NB4 (cell line): ENCODE results near the gene ZRANB3.

Source experiments
- DNase-seq: peaks from one replicate; pipeline ENCODE4 v3.0.0; 2010; ENCODE audit warnings: low read depth
- H3K4me3 ChIP-seq: one replicate; pipeline ENCODE4 v1.5.1; 2011; ENCODE audit warnings: mild to moderate bottlenecking, low read depth, low read length, moderate library complexity
- MYC ChIP-seq: IDR thresholded peaks from 2 replicates; pipeline ENCODE4 v1.6.1; 2011; ENCODE audit warnings: low read depth, low read length
- POLR2A ChIP-seq: IDR thresholded peaks from 2 replicates; pipeline ENCODE4 v1.6.1; 2011; ENCODE audit warnings: mild to moderate bottlenecking; ENCODE audit not compliant: insufficient read length; ENCODE audit errors: extremely low read depth
- TF ChIP-seq, protein P1 (sequence below): IDR thresholded peaks from 2 replicates; pipeline ENCODE4 v1.6.1; 2011; ENCODE audit warnings: low read depth, low read length
- TF ChIP-seq, protein P2 (sequence below): IDR thresholded peaks from one replicate; pipeline ENCODE4 v1.5.1; 2012; ENCODE audit warnings: low read depth, low read length

The ZRANB3 gene

DNA sequence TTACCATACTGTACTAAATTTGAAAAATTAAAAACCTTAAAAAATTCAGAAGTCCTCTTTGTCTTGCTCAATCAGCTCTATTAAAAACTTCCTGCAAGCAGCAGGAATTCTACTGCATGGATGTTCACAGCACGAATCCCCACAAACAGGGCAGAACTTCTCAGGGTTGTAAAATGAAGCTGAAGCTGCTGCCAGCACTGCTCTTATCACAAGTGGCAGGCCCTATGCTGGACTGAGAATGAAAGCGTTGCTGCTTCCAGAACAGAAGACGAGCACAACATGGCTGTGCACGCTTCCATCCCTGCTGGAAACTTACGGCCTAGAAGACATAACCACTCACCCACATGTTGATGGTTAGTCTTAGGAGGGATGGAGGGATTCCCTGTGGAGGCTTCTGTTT, 345.0 kb downstream of the ZRANB3 start:
- no peak for DNase-seq
- H3K4me3 ChIP-seq: no peak overlapping the region
- TF ChIP-seq POLR2A (no peak), MYC (no peak)
- TF ChIP-seq, protein P1, sequence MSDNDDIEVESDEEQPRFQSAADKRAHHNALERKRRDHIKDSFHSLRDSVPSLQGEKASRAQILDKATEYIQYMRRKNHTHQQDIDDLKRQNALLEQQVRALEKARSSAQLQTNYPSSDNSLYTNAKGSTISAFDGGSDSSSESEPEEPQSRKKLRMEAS: no peak
- TF ChIP-seq, protein P2, sequence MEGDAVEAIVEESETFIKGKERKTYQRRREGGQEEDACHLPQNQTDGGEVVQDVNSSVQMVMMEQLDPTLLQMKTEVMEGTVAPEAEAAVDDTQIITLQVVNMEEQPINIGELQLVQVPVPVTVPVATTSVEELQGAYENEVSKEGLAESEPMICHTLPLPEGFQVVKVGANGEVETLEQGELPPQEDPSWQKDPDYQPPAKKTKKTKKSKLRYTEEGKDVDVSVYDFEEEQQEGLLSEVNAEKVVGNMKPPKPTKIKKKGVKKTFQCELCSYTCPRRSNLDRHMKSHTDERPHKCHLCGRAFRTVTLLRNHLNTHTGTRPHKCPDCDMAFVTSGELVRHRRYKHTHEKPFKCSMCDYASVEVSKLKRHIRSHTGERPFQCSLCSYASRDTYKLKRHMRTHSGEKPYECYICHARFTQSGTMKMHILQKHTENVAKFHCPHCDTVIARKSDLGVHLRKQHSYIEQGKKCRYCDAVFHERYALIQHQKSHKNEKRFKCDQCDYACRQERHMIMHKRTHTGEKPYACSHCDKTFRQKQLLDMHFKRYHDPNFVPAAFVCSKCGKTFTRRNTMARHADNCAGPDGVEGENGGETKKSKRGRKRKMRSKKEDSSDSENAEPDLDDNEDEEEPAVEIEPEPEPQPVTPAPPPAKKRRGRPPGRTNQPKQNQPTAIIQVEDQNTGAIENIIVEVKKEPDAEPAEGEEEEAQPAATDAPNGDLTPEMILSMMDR: no peak

DNA sequence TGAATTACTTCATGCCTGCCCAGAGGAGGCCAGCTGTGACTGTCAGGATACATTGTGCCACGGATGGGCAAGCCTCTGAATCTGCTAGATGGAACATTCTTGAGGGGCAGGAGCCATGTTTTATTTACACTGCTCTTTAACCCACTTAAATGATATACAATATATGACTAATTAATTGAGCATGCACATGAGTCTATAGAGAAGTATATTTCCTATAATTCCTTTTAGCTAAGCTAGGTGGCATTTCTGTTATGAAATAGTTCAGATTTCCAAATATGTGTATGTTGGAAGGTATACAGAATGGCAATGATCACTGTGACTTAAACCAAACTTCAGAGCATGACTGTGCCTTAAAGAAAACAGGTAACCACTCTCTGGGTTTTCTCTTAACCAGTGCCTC, 347.2 kb downstream of the ZRANB3 start:
- no peak overlapping the region for H3K4me3 ChIP-seq
- DNase-seq: no peak
- TF ChIP-seq MYC: no peak
- TF ChIP-seq POLR2A: no peak
- TF ChIP-seq, protein P1: no peak
- TF ChIP-seq, protein P2: no peak

DNA sequence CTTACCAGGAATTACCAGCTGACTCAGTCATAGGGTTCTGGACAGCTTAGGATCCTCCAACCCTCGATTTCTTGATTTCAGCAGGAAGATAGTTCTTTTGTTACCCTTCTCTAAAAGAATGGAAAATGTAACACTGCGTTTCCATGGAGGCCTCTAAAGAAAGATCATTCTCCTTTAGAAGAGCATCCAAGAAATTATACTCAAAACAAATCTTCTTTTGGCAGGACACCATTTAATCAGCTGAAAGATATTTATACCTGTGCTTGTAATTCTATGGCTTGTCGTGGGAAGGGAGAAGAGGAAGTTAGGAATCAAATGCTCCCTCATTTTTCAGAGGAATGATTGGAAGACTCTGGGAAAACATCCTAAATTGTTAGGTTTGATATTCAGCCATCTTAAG, 348.4 kb downstream of the ZRANB3 start:
- no peak for DNase-seq
- no peak overlapping the region for H3K4me3 ChIP-seq
- TF ChIP-seq, protein P1: no peak
- TF ChIP-seq, protein P2: no peak
- no peak for TF ChIP-seq POLR2A
- TF ChIP-seq MYC: no peak

DNA sequence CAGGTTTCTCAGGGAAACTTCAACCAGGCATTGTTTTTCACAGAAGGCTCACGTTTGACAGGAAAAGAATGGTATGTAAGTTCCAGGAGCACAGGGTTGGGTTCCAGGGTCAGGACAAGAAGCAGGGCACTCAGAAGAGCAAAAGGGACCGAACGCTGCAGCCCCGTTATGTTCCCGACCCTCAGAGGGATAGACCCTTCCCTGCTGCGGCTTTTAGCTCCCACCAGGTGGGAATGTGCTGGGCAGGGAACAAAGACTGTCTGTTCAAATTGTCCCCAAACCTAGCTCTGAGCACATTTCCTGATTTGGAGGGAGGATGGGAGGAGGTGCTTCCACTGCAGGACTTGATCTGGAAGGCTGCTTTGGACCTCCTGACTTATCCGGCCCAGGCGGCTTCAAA, 348.8 kb downstream of the ZRANB3 start:
- no peak overlapping the region for H3K4me3 ChIP-seq
- TF ChIP-seq, protein P1: no peak
- TF ChIP-seq, protein P2: no peak
- TF ChIP-seq POLR2A (no peak), MYC (no peak)
- no peak for DNase-seq

GRCh38 chr2:135179689-135180088, 351.3 kb downstream of the ZRANB3 start:
- DNase-seq: no peak
- H3K4me3 ChIP-seq: no peak overlapping the region
- no peak for TF ChIP-seq POLR2A
- TF ChIP-seq, protein P1: no peak
- TF ChIP-seq, protein P2: no peak
- TF ChIP-seq MYC: no peak

DNA sequence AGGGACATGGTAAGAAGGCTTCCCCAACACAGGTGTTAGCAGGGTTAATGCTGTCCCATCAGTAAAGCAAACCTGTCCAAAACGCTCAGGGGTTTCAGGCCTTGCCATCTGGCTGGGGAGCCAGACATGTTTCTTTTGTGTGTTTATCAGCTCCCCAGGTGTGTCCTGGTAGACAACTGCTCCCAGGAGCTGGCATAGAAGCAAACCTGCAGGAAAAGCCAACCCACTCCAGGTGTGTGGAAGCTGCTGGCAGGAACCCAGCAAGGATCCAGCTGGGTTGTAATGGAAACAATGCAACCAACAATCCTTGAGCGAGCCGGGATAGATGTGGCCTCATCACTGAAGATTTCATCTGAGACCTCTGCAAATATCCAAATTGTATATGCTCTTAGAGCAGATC, 355.8 kb downstream of the ZRANB3 start:
- DNase-seq: no peak
- TF ChIP-seq, protein P1: no peak
- no peak for TF ChIP-seq POLR2A
- no peak for TF ChIP-seq MYC
- TF ChIP-seq, protein P2: no peak
- no peak overlapping the region for H3K4me3 ChIP-seq
